DOHH2 (cell line): ENCODE data around the gene EMP1.

Experiments used
- CTCF ChIP-seq: fragments of 200-600 bp; sonication (generic); IDR thresholded peaks from one replicate; pipeline ENCODE4 v1.5.1; 2014; ENCODE audit warnings: antibody characterized with exemption, mild to moderate bottlenecking, low read depth, low read length; ENCODE audit not compliant: poor library complexity, severe bottlenecking
- EZH2phosphoT487 ChIP-seq: fragments of 200-600 bp; sonication (generic); IDR thresholded peaks from 2 replicates; pipeline ENCODE4 v1.6.1; 2017; ENCODE audit warnings: borderline replicate concordance, mild to moderate bottlenecking, antibody characterized with exemption, low read length, moderate library complexity, mixed read lengths

GRCh38 chr12:13204428-13204827, 7.9 kb downstream of the EMP1 start:
- TF ChIP-seq CTCF, result no peak
- TF ChIP-seq EZH2phosphoT487, result no peak
